Pancreas (tissue), 10 donors: Measurements from ENCODE around the gene ARL8A. TPM values are rescaled to one million over a fixed set of nuclear protein-coding genes. Genes with fewer than 3 reads are reported as not detected.

ENCODE experiments used
- ATAC-seq, 4 donors: fragments of 200-7000 bp; cut with Tn5 transposase; one replicate each; pipeline versions ENCODE4 v1.8.0 to v1.9.1; 2020; ENCODE audit warnings: mild to moderate bottlenecking in 4 of 4, moderate library complexity in 4 of 4
- DNase-seq, 6 donors: peaks; one replicate each; pipeline ENCODE4 v3.0.0-alpha.2; 2020
- FAIRE-seq: peaks from 2 replicates; lab custom pipeline; 2012; peaks lifted over from hg19 to GRCh38; lab: Jason Lieb, UNC
- H3K27ac ChIP-seq, 4 donors: fragments of 200-600 bp; sonication (generic); 1 replicate in 3 of 4; 2 replicates in 1 of 4; pipeline versions ENCODE4 v1.5.0 to v1.8.0; 2020
- H3K27me3 ChIP-seq, 4 donors: fragments of 200-600 bp; one replicate each; pipeline ENCODE4 v1.8.0; 2021
- H3K36me3 ChIP-seq, 3 donors: fragments of 200-600 bp; sonication (generic) in 1 of 3; one replicate each; pipeline versions ENCODE4 v1.5.0 to v1.8.0; 2020 to 2021
- H3K4me1 ChIP-seq, 3 donors: fragments of 200-600 bp; one replicate each; pipeline ENCODE4 v1.8.0; 2021
- H3K4me3 ChIP-seq, 4 donors: fragments of 200-600 bp; sonication (generic) in 2 of 4; one replicate each; pipeline versions ENCODE4 v1.5.0 to v1.8.0; 2020 to 2021
- H3K9me3 ChIP-seq, 4 donors: fragments of 200-600 bp; one replicate each; pipeline ENCODE4 v1.8.0; 2021
- WGBS, 2 donors: extraction: QIAGEN DNeasy Blood & Tissue Kit; methylation state at CpG; one replicate each; pipeline ENCODE4 v1.1.7; 2013; 5-methylcytosine and 5-hydroxymethylcytosine counted together
- intact Hi-C, 3 donors: fragments of 100-400 bp; cut with DNase I; formaldehyde crosslinking; loops; one replicate each; pipeline versions ENCODE4 v1.11.1 to v1.14.2; 2022
- polyA plus RNA-seq, 2 donors: library from polyadenylated mRNA; stranded (reverse); fragments of 200-250 nt; gene quantifications; one replicate each; pipeline ENCODE4 v1.2.3, GENCODE V29; 2013
- total RNA-seq, 6 donors: library from RNA; stranded (reverse); fragmentation: NEBNext Ultra II Directional in 4 of 6; extraction: Animal tissue kit (Norgen Biotek cat#: 25700) in 4 of 6; gene quantifications; one replicate each; pipeline versions ENCODE4 v1.2.1 to v1.2.4, GENCODE V29; 2021 to 2023
- TF ChIP-seq, protein P1 (sequence below), 4 donors: fragments of 200-600 bp; sonication (generic) in 3 of 4; IDR thresholded peaks; one replicate each; pipeline versions ENCODE4 v1.5.0 to v1.8.0; 2021; ENCODE audit warnings: antibody characterized with exemption in 4 of 4
- donor health status: healthy with polysubstance abuse.
- donor health status: DM: no; HTN: no; CAD: no; lungs with moderate emphysema.
- donor health status: DM: no; HTN: no; CAD: no.
- donor health status: control.
- donor health status: control.
- donor health status: Bipolar disorder and iron deficiency.
- donor health status: DM: yes; HTN: yes; CAD: no.
- donor health status: DM: no; HTN: no; CAD: no.
- donor health status: DM: no; HTN: no; CAD: no.
- donor health status: DM: yes; HTN: yes; CAD: no.

Gene ARL8A
- total and polyA plus RNA-seq, 8 donors = 14.8 to 30.4 (median 22.1) TPM

DNA sequence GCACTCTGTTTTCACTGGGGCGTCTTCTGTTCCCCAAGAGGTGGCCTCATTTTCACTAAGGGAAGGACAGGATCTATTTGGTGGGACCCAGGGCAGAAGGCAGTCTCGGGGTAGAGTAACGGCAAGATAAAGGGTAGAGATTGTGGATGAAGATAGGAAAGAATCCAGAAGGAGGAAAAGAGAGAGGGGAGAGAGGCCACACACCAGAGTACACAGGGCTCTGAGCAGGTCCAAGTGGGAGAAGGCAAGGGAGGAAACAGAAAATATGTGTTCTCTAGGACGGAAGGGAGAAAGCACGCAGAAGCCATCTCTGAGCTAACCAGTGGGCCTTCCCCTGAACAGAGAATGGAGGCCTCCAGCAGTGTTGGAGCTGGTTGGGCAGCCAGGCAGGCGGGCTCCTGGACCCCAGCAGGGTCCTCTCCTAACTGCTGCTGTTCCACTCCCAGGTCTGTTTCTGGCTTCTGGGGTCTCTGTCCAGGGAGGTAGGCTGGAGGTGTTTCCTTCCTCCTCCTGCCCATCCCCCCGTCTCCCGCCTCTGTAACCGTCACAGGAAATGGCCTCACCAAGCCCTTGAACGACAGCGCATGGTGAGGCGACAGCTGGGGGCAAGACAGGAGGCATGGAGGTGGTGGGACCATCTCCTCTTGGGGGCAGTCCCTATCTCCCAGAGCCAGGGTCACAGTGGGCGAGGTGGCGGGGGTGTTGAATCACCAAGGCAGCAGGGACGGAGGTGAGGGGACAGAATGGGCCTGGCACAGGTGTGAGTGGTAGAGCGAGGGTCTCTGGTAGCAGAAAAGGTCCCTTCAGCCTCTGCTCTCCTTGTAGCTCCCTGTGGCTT, 15.2 kb upstream of the ARL8A start:
- 87 to 90% methylated on average over 13 to 16 of the region's 16 CpGs for WGBS, 2 donors
- TF ChIP-seq, protein P1, sequence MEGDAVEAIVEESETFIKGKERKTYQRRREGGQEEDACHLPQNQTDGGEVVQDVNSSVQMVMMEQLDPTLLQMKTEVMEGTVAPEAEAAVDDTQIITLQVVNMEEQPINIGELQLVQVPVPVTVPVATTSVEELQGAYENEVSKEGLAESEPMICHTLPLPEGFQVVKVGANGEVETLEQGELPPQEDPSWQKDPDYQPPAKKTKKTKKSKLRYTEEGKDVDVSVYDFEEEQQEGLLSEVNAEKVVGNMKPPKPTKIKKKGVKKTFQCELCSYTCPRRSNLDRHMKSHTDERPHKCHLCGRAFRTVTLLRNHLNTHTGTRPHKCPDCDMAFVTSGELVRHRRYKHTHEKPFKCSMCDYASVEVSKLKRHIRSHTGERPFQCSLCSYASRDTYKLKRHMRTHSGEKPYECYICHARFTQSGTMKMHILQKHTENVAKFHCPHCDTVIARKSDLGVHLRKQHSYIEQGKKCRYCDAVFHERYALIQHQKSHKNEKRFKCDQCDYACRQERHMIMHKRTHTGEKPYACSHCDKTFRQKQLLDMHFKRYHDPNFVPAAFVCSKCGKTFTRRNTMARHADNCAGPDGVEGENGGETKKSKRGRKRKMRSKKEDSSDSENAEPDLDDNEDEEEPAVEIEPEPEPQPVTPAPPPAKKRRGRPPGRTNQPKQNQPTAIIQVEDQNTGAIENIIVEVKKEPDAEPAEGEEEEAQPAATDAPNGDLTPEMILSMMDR (IDR thresholded peaks at IDR 0.05) = no peak
- Histone ChIP-seq H3K27me3 (no peaks in the 10 kb centered on the region), H3K27ac (peak overlapping the region in 2 of 4 donors; percentile 19 to 55), H3K4me3 (peak overlapping the region in 1 of 4 donors; percentile 28), H3K36me3 (no peaks in the 10 kb centered on the region), H3K4me1 (peaks cover 0 to 5% (median 0%) of the 10 kb centered on the region in 3 donors), H3K9me3 (no peaks in the 10 kb centered on the region)
- FAIRE-seq (no peak), DNase-seq (no peak), ATAC-seq (no peak)
- intact Hi-C loops = no loop called here

DNA sequence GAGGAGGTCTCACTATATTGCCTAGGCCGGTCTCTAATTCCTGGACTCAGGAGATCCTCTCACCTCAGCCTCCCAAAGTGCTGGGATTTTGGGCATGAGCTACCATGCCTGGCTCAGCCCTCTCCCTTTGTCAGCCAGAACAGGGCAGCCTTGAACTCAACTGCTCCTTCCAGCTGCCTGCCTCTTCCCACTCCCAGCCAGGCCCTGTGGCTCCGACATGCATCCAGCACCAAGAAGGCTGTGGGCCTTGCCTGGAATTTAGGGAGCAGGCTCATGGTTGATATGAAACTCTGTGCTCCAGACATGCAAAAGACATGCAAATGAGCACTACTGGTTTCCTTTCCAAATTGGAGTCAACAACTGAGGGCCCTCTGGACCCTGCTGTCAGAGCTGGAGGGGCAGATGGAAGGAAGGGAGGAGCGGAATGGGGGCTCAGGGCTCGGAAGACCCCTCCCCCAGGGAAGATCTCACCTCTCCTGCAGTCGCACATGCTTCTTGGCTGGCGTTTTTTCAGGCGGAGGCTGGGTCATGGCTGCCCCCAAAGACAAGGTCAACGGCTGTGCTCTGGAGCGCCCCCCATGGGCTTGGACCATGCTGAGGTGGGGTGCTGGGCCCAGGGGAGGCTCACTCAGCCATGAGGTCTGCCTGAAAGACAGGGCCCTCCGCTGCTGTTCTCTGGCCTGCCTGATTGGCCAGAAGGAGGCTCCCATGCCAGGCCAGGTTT, 14.4 kb upstream of the ARL8A start:
- H3K27ac ChIP-seq = no peak overlapping the region
- no peak for FAIRE-seq

DNA sequence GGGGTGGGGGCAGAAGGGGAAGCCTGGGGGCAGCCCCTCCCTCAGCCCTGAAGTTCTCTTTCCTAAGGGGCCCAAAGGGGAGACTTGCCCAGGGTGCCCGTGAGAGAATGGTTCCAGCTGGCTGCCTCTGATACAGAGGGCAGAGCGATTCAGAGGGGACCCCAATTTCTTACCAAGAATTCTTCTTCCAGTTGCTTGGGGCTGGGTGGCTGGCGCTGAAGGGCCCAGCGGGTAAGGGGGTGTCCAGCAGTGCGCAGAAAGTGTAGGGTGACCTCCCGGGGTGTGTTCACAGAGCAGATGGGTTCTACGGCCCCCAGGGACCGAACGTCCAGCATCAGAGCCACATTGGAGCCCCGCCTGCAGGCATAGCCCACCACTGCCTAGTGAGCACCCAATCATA, 13.4 kb upstream of the ARL8A start:
- no peak for ATAC-seq
- Histone ChIP-seq H3K27ac (no peak overlapping the region), H3K36me3 (no peaks in the 10 kb centered on the region), H3K9me3 (no peaks in the 10 kb centered on the region), H3K27me3 (no peaks in the 10 kb centered on the region), H3K4me3 (no peak overlapping the region), H3K4me1 (peaks cover 0 to 5% (median 0%) of the 10 kb centered on the region in 3 donors)
- WGBS, 2 donors = 84 to 94% methylated on average over 10 of the region's 10 CpGs
- TF ChIP-seq, protein P1 (IDR thresholded peaks at IDR 0.05) = no peak
- DNase-seq = no peak
- intact Hi-C loops = no loop called here
- no peak for FAIRE-seq

More for the DNA sequence above, 14.4 kb upstream of the ARL8A start:
- no peaks in the 10 kb centered on the region for H3K27me3 ChIP-seq
- intact Hi-C loops = no loop called here
- DNase-seq (no peak), ATAC-seq (no peak)
- H3K4me1 ChIP-seq = peaks cover 0 to 5% (median 0%) of the 10 kb centered on the region in 3 donors
- 85 to 88% methylated on average over 10 of the region's 10 CpGs for WGBS, 2 donors
- TF ChIP-seq, protein P1 (IDR thresholded peaks at IDR 0.05) = no peak
- no peaks in the 10 kb centered on the region for H3K36me3 ChIP-seq
- no peaks in the 10 kb centered on the region for H3K9me3 ChIP-seq
- no peak overlapping the region for H3K4me3 ChIP-seq

DNA sequence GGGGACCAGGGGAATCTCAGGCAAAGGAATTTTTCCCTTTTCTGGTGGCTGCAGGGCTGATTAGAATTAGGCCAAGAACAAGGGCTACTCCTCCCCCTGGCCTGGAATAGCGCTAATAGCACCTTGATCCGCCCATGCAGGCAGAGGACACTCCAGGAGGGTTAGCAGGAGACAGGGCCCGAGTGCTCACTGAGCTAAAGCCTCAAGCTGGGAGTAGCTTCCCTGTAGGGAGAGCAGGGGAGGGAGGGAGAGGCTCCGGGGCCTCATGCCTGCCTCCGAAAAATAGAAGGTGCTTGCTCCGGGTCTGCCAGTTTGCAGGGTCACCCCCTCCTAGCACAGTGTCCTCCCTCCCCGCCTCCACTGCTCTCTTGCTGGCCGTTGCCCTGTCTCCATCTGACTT, 12.1 kb upstream of the ARL8A start:
- H3K36me3 ChIP-seq = no peaks in the 10 kb centered on the region
- no peak overlapping the region for H3K27ac ChIP-seq
- no peak overlapping the region for H3K4me3 ChIP-seq
- H3K27me3 ChIP-seq = no peaks in the 10 kb centered on the region
- intact Hi-C loops = no loop called here
- TF ChIP-seq, protein P1 (IDR thresholded peaks at IDR 0.05) = no peak
- H3K9me3 ChIP-seq = no peaks in the 10 kb centered on the region
- DNase-seq = no peak
- ATAC-seq = no peak
- no peak for FAIRE-seq
- H3K4me1 ChIP-seq = peaks cover 0 to 5% (median 0%) of the 10 kb centered on the region in 3 donors
- WGBS, 2 donors = 83 to 84% methylated on average over 8 of the region's 8 CpGs
